Right lobe of liver (tissue), 6 donors: Measurements from ENCODE around the gene PGM2. TPM values are rescaled to one million over a fixed set of nuclear protein-coding genes. Genes with fewer than 3 reads are reported as not detected.
A peak's percentile ranks its signal among the peaks of the same experiment; 100 is the strongest.

ENCODE experiments used
- ATAC-seq, 4 donors: fragments of 200-7000 bp; cut with Tn5 transposase; one replicate each; pipeline ENCODE4 v1.9.1; 2020; ENCODE audit warnings: mild to moderate bottlenecking in 4 of 4, moderate library complexity in 4 of 4
- DNase-seq, 3 donors: peaks; one replicate each; pipeline ENCODE4 v3.0.0-alpha.2; 2020
- H3K27ac ChIP-seq, 3 donors: fragments of 200-600 bp; one replicate each; pipeline ENCODE4 v1.8.0; 2022
- H3K27me3 ChIP-seq, 2 donors: fragments of 200-600 bp; one replicate each; pipeline ENCODE4 v1.8.0; 2022
- H3K36me3 ChIP-seq, 4 donors: fragments of 200-600 bp; sonication (generic) in 1 of 4; one replicate each; pipeline versions ENCODE4 v1.5.1 to v1.8.0; 2017 to 2022; ENCODE audit warnings: control low read depth in 1 of 4
- H3K4me1 ChIP-seq, 4 donors: fragments of 200-600 bp; sonication (generic) in 1 of 4; one replicate each; pipeline versions ENCODE4 v1.5.1 to v1.8.0; 2017 to 2022; ENCODE audit warnings: control low read depth in 1 of 4
- H3K4me3 ChIP-seq, 3 donors: fragments of 200-600 bp; one replicate each; pipeline ENCODE4 v1.8.0; 2022
- H3K9me3 ChIP-seq, 4 donors: fragments of 200-600 bp; sonication (generic) in 1 of 4; one replicate each; pipeline versions ENCODE4 v1.5.1 to v1.8.0; 2017 to 2022; ENCODE audit warnings: control low read depth in 1 of 4
- CTCF ChIP-seq, 4 donors: fragments of 200-600 bp in 3 of 4; fragments of 450-650 bp in 1 of 4; IDR thresholded peaks; one replicate each; pipeline versions ENCODE4 v1.5.1 to v1.8.0; 2016 to 2022; ENCODE audit warnings: antibody characterized with exemption in 4 of 4, mild to moderate bottlenecking in 2 of 4
- POLR2A ChIP-seq: fragments of 450-650 bp; IDR thresholded peaks from one replicate; pipeline ENCODE4 v1.6.1; 2017; ENCODE audit warnings: antibody characterized with exemption, mild to moderate bottlenecking
- WGBS: methylation state at CpG from one replicate; pipeline ENCODE4 v1.1.6; 2018; ENCODE audit warnings: low coverage, low lambda C conversion rate; ENCODE audit not compliant: insufficient coverage; ENCODE audit errors: missing lambda C conversion rate; 5-methylcytosine and 5-hydroxymethylcytosine counted together
- intact Hi-C, 2 donors: fragments of 100-400 bp; cut with DNase I; formaldehyde crosslinking; loops; one replicate each; pipeline versions ENCODE4 v1.11.2 to v1.14.1; 2022
- total RNA-seq, 6 experiments: library from RNA; depleted of rRNA in 2 of 6; stranded (reverse); fragments of >200 nt in 2 of 6; fragmentation: NEBNext Ultra II Directional in 3 of 6; extraction: Animal tissue kit (Norgen Biotek cat#: 25700) in 3 of 6; gene quantifications; one replicate each; pipeline versions ENCODE4 v1.1.0 to v1.2.4, GENCODE V29; 2016 to 2023
- donor health status: DM: no; HTN: yes; CAD: no.
- donor health status: DM: no; HTN: no; CAD: no.
- donor health status: DM: no; HTN: no; CAD: no.
- donor health status: DM: no; HTN: yes; CAD: no.
- donor health status: DM: no; HTN: yes; CAD: no.

PGM2 gene
- total RNA-seq, 6 experiments from 2014 or later, result 5.5 to 16.3 (median 7.3) TPM

GRCh38 chr4:37839426-37839825, 12.9 kb downstream of the PGM2 start:
- DNase-seq, result no peak
- no peak for ATAC-seq
- TF ChIP-seq CTCF (IDR thresholded peaks at IDR 0.05), result no peak
- intact Hi-C loops, result no loop called here
- Histone ChIP-seq H3K9me3 (no peaks in the 10 kb centered on the region), H3K27ac (no peak overlapping the region), H3K4me1 (no peaks in the 10 kb centered on the region), H3K27me3 (no peaks in the 10 kb centered on the region), H3K36me3 (peaks cover 0 to 36% (median 0%) of the 10 kb centered on the region in 4 donors), H3K4me3 (no peak overlapping the region)
- WGBS, result 83% methylated on average over 2 of the region's 2 CpGs

GRCh38 chr4:37844204-37844603, 17.7 kb downstream of the PGM2 start:
- H3K9me3 ChIP-seq, result no peaks in the 10 kb centered on the region
- no peaks in the 10 kb centered on the region for H3K4me1 ChIP-seq
- no peak overlapping the region for H3K4me3 ChIP-seq
- H3K27ac ChIP-seq, result no peak overlapping the region
- no peaks in the 10 kb centered on the region for H3K27me3 ChIP-seq
- TF ChIP-seq POLR2A (no peak), CTCF (IDR thresholded peaks at IDR 0.05) (no peak)
- peak in 3 of 4 donors; percentile 50 to 74 (median 64) for ATAC-seq
- DNase-seq, result no peak
- peaks cover 0 to 59% (median 3%) of the 10 kb centered on the region in 4 donors for H3K36me3 ChIP-seq
- WGBS, result 42% methylated on average over 5 of the region's 5 CpGs
- intact Hi-C loops, result no loop called here

- Histone ChIP-seq H3K27me3 (no peaks in the 10 kb centered on the region), H3K27ac (no peak overlapping the region), H3K4me3 (no peak overlapping the region), H3K36me3 (peaks cover 0 to 56% (median 3%) of the 10 kb centered on the region in 4 donors), H3K4me1 (no peaks in the 10 kb centered on the region), H3K9me3 (no peaks in the 10 kb centered on the region)
- TF ChIP-seq POLR2A, result no peak
- TF ChIP-seq CTCF (IDR thresholded peaks at IDR 0.05), result no peak
- ATAC-seq (no peak), DNase-seq (no peak)
- WGBS, result 94% methylated on average over 4 of the region's 4 CpGs
- intact Hi-C loops, result no loop called here
Observed at GRCh38 chr4:37845201-37845600, 18.7 kb downstream of the PGM2 start.

GRCh38 chr4:37847311-37847884, 20.9 kb downstream of the PGM2 start:
- Histone ChIP-seq H3K27me3 (no peaks in the 10 kb centered on the region), H3K36me3 (peaks cover 0 to 48% (median 3%) of the 10 kb centered on the region in 4 donors), H3K9me3 (no peaks in the 10 kb centered on the region), H3K4me1 (no peaks in the 10 kb centered on the region), H3K27ac (no peak overlapping the region), H3K4me3 (no peak overlapping the region)
- ATAC-seq (peak in 1 of 4 donors; percentile 54), DNase-seq (no peak)
- TF ChIP-seq POLR2A, result no peak
- no peak for TF ChIP-seq CTCF (IDR thresholded peaks at IDR 0.05)
- intact Hi-C loops, result no loop called here
- 64% methylated on average over 4 of the region's 5 CpGs for WGBS
